KG1 (cell line): ENCODE data around the gene STIMATE.

Experiments
- DNase-seq: peaks from one replicate; lab custom pipeline; 2025; lab: John Stamatoyannopoulos, UW

STIMATE gene

GRCh38 chr3:52791366-52791765 is 106.0 kb downstream of the STIMATE start:
- no peak for DNase-seq

GRCh38 chr3:52790741-52791140 is 106.6 kb downstream of the STIMATE start:
- no peak for DNase-seq

- DNase-seq = no peak
Observed at GRCh38 chr3:52790337-52790736, 107.0 kb downstream of the STIMATE start.

GRCh38 chr3:52789746-52790040 is 107.7 kb downstream of the STIMATE start:
- DNase-seq = no peak

GRCh38 chr3:52788890-52789745 is 108.2 kb downstream of the STIMATE start:
- no peak for DNase-seq

GRCh38 chr3:52787672-52788625 is 109.4 kb downstream of the STIMATE start:
- DNase-seq = no peak

GRCh38 chr3:52787246-52787645 is 110.1 kb downstream of the STIMATE start:
- DNase-seq = no peak
